HG03066 (cell line): ENCODE results near the gene PAFAH2.

ENCODE experiments used
- ATAC-seq: cut with Tn5 transposase; IDR thresholded peaks from one replicate; pipeline ENCODE4 v1.9.1; 2021; ENCODE audit warnings: low read depth; ENCODE audit not compliant: unreplicated experiment

The PAFAH2 gene

GRCh38 chr1:25997828-25998761, at the start of gene PAFAH2:
Gene PAFAH2 (minus strand): TSS chr1:25998063. CDS start chr1:25990816, 7,247 bp downstream.
- peak; percentile 98 for ATAC-seq

GRCh38 chr1:26047278-26047874, 49.5 kb upstream of the PAFAH2 start:
- ATAC-seq: no peak

GRCh38 chr1:26046246-26047095, 48.6 kb upstream of the PAFAH2 start:
- ATAC-seq: no peak

- ATAC-seq: no peak
These were observed 47.9 kb upstream of the PAFAH2 start, which contains the start of gene SLC30A2 for GRCh38 chr1:26045722-26046245. Gene SLC30A2 (minus strand): TSS chr1:26046118. CDS start chr1:26045896, 222 bp downstream.

GRCh38 chr1:26044971-26045721, 47.3 kb upstream of the PAFAH2 start:
- no peak for ATAC-seq

- ATAC-seq: no peak
These were observed 46.6 kb upstream of the PAFAH2 start for GRCh38 chr1:26044414-26044813.

GRCh38 chr1:26043765-26044164, 45.9 kb upstream of the PAFAH2 start:
- ATAC-seq: no peak

GRCh38 chr1:26041978-26042377, 44.1 kb upstream of the PAFAH2 start:
- no peak for ATAC-seq

GRCh38 chr1:26041401-26041800, 43.5 kb upstream of the PAFAH2 start:
- ATAC-seq: no peak

- no peak for ATAC-seq
These were observed 41.0 kb upstream of the PAFAH2 start for GRCh38 chr1:26038904-26039303.

- no peak for ATAC-seq
These were observed 40.6 kb upstream of the PAFAH2 start for GRCh38 chr1:26038477-26038876.

- no peak for ATAC-seq
These were observed 40.0 kb upstream of the PAFAH2 start for GRCh38 chr1:26037904-26038303.

- no peak for ATAC-seq
These were observed 39.0 kb upstream of the PAFAH2 start for GRCh38 chr1:26036756-26037281.

- peak; percentile 64 for ATAC-seq
These were observed 38.3 kb upstream of the PAFAH2 start for GRCh38 chr1:26035959-26036755.

GRCh38 chr1:26035203-26035958, 37.5 kb upstream of the PAFAH2 start:
- peak; percentile 84 for ATAC-seq

- ATAC-seq: no peak
These were observed 36.8 kb upstream of the PAFAH2 start for GRCh38 chr1:26034504-26035202.

- no peak for ATAC-seq
These were observed 34.9 kb upstream of the PAFAH2 start for GRCh38 chr1:26032656-26033357.
